Measurements from ENCODE around the gene FGG. TPM values are rescaled to one million over a fixed set of nuclear protein-coding genes. Genes with fewer than 3 reads are reported as not detected.

FGG gene
- total and polyA plus RNA-seq, 11 donors: 0.35 to 1.0 (median 0.50) TPM; not detected in 8

GRCh38 chr4:154614306-154614705 lies 1.9 kb upstream of the FGG start:
- Histone ChIP-seq H3K27me3 (peaks cover 0 to 5% (median 0%) of the 10 kb centered on the region in 9 donors), H3K9me3 (no peaks in the 10 kb centered on the region), H3K27ac (no peak overlapping the region), H3K4me1 (peaks cover 0 to 9% (median 0%) of the 10 kb centered on the region in 12 donors), H3K4me3 (no peak overlapping the region), H3K36me3 (no peaks in the 10 kb centered on the region)
- DNase-seq (no peak), ATAC-seq (no peak)
- TF ChIP-seq POLR2A (IDR thresholded peaks at IDR 0.05): no peak
- intact Hi-C loops (cut with DNase I): no loop called here

- H3K27ac ChIP-seq: no peak overlapping the region
- TF ChIP-seq POLR2A (IDR thresholded peaks at IDR 0.05): no peak
- TF ChIP-seq CTCF (IDR thresholded peaks at IDR 0.05): no peak
- DNase-seq: no peak
- ATAC-seq: no peak
- H3K9me3 ChIP-seq: no peaks in the 10 kb centered on the region
- H3K36me3 ChIP-seq: no peaks in the 10 kb centered on the region
- intact Hi-C loops (cut with DNase I): no loop called here
- H3K4me3 ChIP-seq: no peak overlapping the region
- H3K4me1 ChIP-seq: peaks cover 0 to 6% (median 0%) of the 10 kb centered on the region in 12 donors
- 82 to 88% (median 85%) methylated on average over 1 of the region's 1 CpG for WGBS, 4 donors
- H3K27me3 ChIP-seq: peaks cover 0 to 13% (median 0%) of the 10 kb centered on the region in 9 donors
Observed at GRCh38 chr4:154611833-154612232, 623 bp downstream of the FGG start.

- 51 to 61% (median 58%) methylated on average over 4 of the region's 4 CpGs for WGBS, 4 donors
- Histone ChIP-seq H3K27me3 (peaks cover 0 to 13% (median 0%) of the 10 kb centered on the region in 9 donors), H3K4me1 (no peaks in the 10 kb centered on the region), H3K4me3 (no peak overlapping the region), H3K36me3 (no peaks in the 10 kb centered on the region), H3K27ac (no peak overlapping the region), H3K9me3 (no peaks in the 10 kb centered on the region)
- TF ChIP-seq CTCF (IDR thresholded peaks at IDR 0.05) (no peak), POLR2A (IDR thresholded peaks at IDR 0.05) (no peak)
- intact Hi-C loops (cut with DNase I): no loop called here
- no peak for DNase-seq
- ATAC-seq: no peak
Observed at GRCh38 chr4:154610582-154610981, 1.9 kb downstream of the FGG start.

- WGBS, 4 donors: 76 to 83% (median 77%) methylated on average over 4 of the region's 4 CpGs
- no peak overlapping the region for H3K27ac ChIP-seq
- ATAC-seq: no peak
Observed at GRCh38 chr4:154609532-154609931, 2.9 kb downstream of the FGG start.

More at GRCh38 chr4:154609532-154609931, 2.9 kb downstream of the FGG start:
- Histone ChIP-seq H3K36me3 (no peaks in the 10 kb centered on the region), H3K4me3 (no peak overlapping the region), H3K9me3 (no peaks in the 10 kb centered on the region), H3K4me1 (no peaks in the 10 kb centered on the region), H3K27me3 (peaks cover 0 to 13% (median 0%) of the 10 kb centered on the region in 9 donors)
- no peak for TF ChIP-seq POLR2A (IDR thresholded peaks at IDR 0.05)
- no peak for TF ChIP-seq CTCF (IDR thresholded peaks at IDR 0.05)
- intact Hi-C loops (cut with DNase I): no loop called here
- DNase-seq: no peak

All from heart left ventricle (tissue), 16 donors.